Activated gamma-delta T cell (primary cell): ENCODE measurements around the gene CISD1.

ENCODE experiments used
- DNase-seq: peaks from one replicate; lab custom pipeline; 2025; lab: John Stamatoyannopoulos, UW

Gene CISD1

GRCh38 chr10:58307676-58308075 is 38.7 kb downstream of the CISD1 start:
- no peak for DNase-seq

GRCh38 chr10:58311026-58311425 is 42.1 kb downstream of the CISD1 start:
- no peak for DNase-seq

- no peak for DNase-seq
Observed at GRCh38 chr10:58316874-58317273, 47.9 kb downstream of the CISD1 start.

GRCh38 chr10:58318346-58318745 is 49.4 kb downstream of the CISD1 start:
- DNase-seq = no peak

- DNase-seq = no peak
Observed at GRCh38 chr10:58319599-58319998, 50.6 kb downstream of the CISD1 start.

GRCh38 chr10:58320351-58321049 is 51.5 kb downstream of the CISD1 start:
- DNase-seq = no peak

- no peak for DNase-seq
Observed at GRCh38 chr10:58322072-58322834, 53.3 kb downstream of the CISD1 start.

GRCh38 chr10:58322835-58323209 is 53.9 kb downstream of the CISD1 start:
- DNase-seq = no peak

- no peak for DNase-seq
Observed at GRCh38 chr10:58326967-58327381, 58.0 kb downstream of the CISD1 start.

GRCh38 chr10:58328233-58328632 is 59.3 kb downstream of the CISD1 start:
- no peak for DNase-seq

GRCh38 chr10:58330431-58330830 is 61.5 kb downstream of the CISD1 start:
- no peak for DNase-seq

- no peak for DNase-seq
Observed at GRCh38 chr10:58331646-58332045, 62.7 kb downstream of the CISD1 start.

- peak; percentile 60 for DNase-seq
Observed at GRCh38 chr10:58334817-58335305, 65.9 kb downstream of the CISD1 start, which contains the start of gene UBE2D1. TSS of gene UBE2D1 (plus strand) at chr10:58335006. CDS start at chr10:58335202, 196 bp downstream.

- no peak for DNase-seq
Observed at GRCh38 chr10:58335306-58336005, 66.5 kb downstream of the CISD1 start.

GRCh38 chr10:58336242-58336641 is 67.3 kb downstream of the CISD1 start:
- DNase-seq = no peak
